HT1080 (cell line): Measurements from ENCODE around the gene DDB1. TPM values are rescaled to one million over a fixed set of nuclear protein-coding genes. Genes with fewer than 3 reads are reported as not detected.

Source experiments
- DNase-seq: peaks from one replicate; pipeline ENCODE4 v3.0.0-alpha.2; 2015; ENCODE audit warnings: low read depth
- total RNA-seq: library from RNA; depleted of rRNA; stranded (reverse); fragments of >200 nt; shearing (Covaris generic); gene quantifications from 2 replicates; pipeline ENCODE4 v1.2.3, GENCODE V29; 2014

The DDB1 gene
- total RNA-seq, 1 experiment from 2014 or later = 271 TPM

- no peak for DNase-seq
Observed at GRCh38 chr11:61298663-61299244, 34.2 kb downstream of the DDB1 start.

- peak; percentile 94 for DNase-seq
Observed at GRCh38 chr11:61297746-61298145, 35.2 kb downstream of the DDB1 start.

- no peak for DNase-seq
Observed at GRCh38 chr11:61297341-61297740, 35.6 kb downstream of the DDB1 start.

- DNase-seq = no peak
Observed at GRCh38 chr11:61295596-61295926, 37.3 kb downstream of the DDB1 start.

GRCh38 chr11:61294717-61295595, 37.9 kb downstream of the DDB1 start, which contains the start of gene VWCE:
Gene VWCE (minus strand): TSS chr11:61295316. CDS start chr11:61295037, 279 bp downstream.
- DNase-seq = peak; percentile 34

GRCh38 chr11:61293867-61294716, 38.8 kb downstream of the DDB1 start:
- DNase-seq = peak; percentile 9

GRCh38 chr11:61292356-61292755, 40.5 kb downstream of the DDB1 start:
- DNase-seq = no peak

GRCh38 chr11:61290905-61291690, 41.8 kb downstream of the DDB1 start:
- no peak for DNase-seq

- DNase-seq = no peak
Observed at GRCh38 chr11:61287338-61287977, 45.4 kb downstream of the DDB1 start.

- no peak for DNase-seq
Observed at GRCh38 chr11:61283613-61284012, 49.3 kb downstream of the DDB1 start.

GRCh38 chr11:61281581-61282250, 51.2 kb downstream of the DDB1 start:
- DNase-seq = no peak

- no peak for DNase-seq
Observed at GRCh38 chr11:61280883-61281580, 51.9 kb downstream of the DDB1 start.

- DNase-seq = no peak
Observed at GRCh38 chr11:61279934-61280659, 52.8 kb downstream of the DDB1 start.

GRCh38 chr11:61278001-61278470, 54.9 kb downstream of the DDB1 start:
- no peak for DNase-seq

GRCh38 chr11:61277186-61278000, 55.5 kb downstream of the DDB1 start:
- no peak for DNase-seq

GRCh38 chr11:61275191-61275590, 57.7 kb downstream of the DDB1 start:
- no peak for DNase-seq

GRCh38 chr11:61274084-61274483, 58.8 kb downstream of the DDB1 start:
- DNase-seq = no peak
